Breast epithelium (tissue), 3 donors: ENCODE results near the gene RFNG.

Source experiments
- CTCF ChIP-seq, 3 donors: fragments of 450-650 bp; IDR thresholded peaks; one replicate each; pipeline ENCODE4 v1.5.1; 2016 to 2017; ENCODE audit warnings: antibody characterized with exemption in 3 of 3, mild to moderate bottlenecking in 3 of 3, moderate library complexity in 3 of 3
- POLR2A ChIP-seq: fragments of 450-650 bp; IDR thresholded peaks from one replicate; pipeline ENCODE4 v1.6.1; 2016; ENCODE audit warnings: antibody characterized with exemption, mild to moderate bottlenecking, moderate library complexity
- POLR2AphosphoS5 ChIP-seq, 3 donors: sonication (generic); formaldehyde crosslinking; IDR thresholded peaks; one replicate each; pipeline ENCODE4 v1.6.1; 2017; ENCODE audit warnings: antibody characterized with exemption in 3 of 3

- TF ChIP-seq POLR2AphosphoS5 (IDR thresholded peaks at IDR 0.05): peak; percentile 10 to 75 (median 22)
- no peak for TF ChIP-seq CTCF (IDR thresholded peaks at IDR 0.05)
- TF ChIP-seq POLR2A: no peak
These were observed 47.9 kb downstream of the RFNG start for GRCh38 chr17:82003411-82004381.
